GM12801 (cell line): ENCODE results near the gene SIRT3.

ENCODE experiments used
- CTCF ChIP-seq: IDR thresholded peaks from one replicate; pipeline ENCODE4 v1.5.1; 2011; ENCODE audit warnings: control low read depth; ENCODE audit not compliant: insufficient read length; ENCODE audit errors: extremely low read depth

The SIRT3 gene

GRCh38 chr11:276219-276618 is 40.1 kb upstream of the SIRT3 start:
- TF ChIP-seq CTCF = no peak

- no peak for TF ChIP-seq CTCF
Measured at GRCh38 chr11:272931-273198, 36.7 kb upstream of the SIRT3 start.

GRCh38 chr11:272195-272930 is 36.2 kb upstream of the SIRT3 start:
- no peak for TF ChIP-seq CTCF

- no peak for TF ChIP-seq CTCF
Measured at GRCh38 chr11:271319-271715, 35.2 kb upstream of the SIRT3 start.

GRCh38 chr11:270451-271318 is 34.5 kb upstream of the SIRT3 start:
- no peak for TF ChIP-seq CTCF

- TF ChIP-seq CTCF = no peak
Measured at GRCh38 chr11:269146-269890, 33.2 kb upstream of the SIRT3 start.

- TF ChIP-seq CTCF = no peak
Measured at GRCh38 chr11:267491-267994, 31.4 kb upstream of the SIRT3 start.
